Activated CD4-positive, alpha-beta T cell treated with anti-CD3 and anti-CD28 coated beads, Interleukin-2, amount 50 U/mL, for 16 hours (primary cell): ENCODE measurements around the gene FHL5.
"Not testable (repeated sequence)": the region's sequence is repeated elsewhere in the genome, so short reads cannot be mapped to it uniquely, and the experiment has no call there.

Source experiments
- DNase-seq: peaks from one replicate; pipeline ENCODE4 v3.0.0-alpha.2; 2020

Gene FHL5, protein sequence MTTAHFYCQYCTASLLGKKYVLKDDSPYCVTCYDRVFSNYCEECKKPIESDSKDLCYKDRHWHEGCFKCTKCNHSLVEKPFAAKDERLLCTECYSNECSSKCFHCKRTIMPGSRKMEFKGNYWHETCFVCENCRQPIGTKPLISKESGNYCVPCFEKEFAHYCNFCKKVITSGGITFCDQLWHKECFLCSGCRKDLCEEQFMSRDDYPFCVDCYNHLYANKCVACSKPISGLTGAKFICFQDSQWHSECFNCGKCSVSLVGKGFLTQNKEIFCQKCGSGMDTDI

DNA sequence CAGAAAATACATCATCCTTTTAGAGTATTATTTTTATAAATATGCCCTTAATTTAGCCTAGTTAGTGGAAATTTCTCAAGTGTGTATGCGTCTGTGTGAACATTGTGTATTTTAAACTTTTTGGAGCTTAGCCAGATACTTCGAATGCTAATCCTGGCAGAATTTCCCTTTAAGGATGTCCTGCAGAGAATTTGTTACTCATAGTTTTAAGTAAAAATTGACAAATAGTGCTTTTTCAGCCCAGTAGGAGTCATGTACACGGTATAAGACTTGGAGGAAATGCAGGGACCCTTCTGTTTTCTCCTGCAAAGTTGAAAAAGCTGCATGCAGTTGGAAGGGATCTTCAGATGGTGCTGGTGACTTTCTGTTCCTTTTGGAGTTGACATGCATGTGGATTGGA lies at the start of gene FHL5:
Gene FHL5, plus strand, starts transcription at position 243 of the 400 bp plus-strand sequence. CDS start 40,486 bp downstream, outside the sequence.
- DNase-seq = no peak

DNA sequence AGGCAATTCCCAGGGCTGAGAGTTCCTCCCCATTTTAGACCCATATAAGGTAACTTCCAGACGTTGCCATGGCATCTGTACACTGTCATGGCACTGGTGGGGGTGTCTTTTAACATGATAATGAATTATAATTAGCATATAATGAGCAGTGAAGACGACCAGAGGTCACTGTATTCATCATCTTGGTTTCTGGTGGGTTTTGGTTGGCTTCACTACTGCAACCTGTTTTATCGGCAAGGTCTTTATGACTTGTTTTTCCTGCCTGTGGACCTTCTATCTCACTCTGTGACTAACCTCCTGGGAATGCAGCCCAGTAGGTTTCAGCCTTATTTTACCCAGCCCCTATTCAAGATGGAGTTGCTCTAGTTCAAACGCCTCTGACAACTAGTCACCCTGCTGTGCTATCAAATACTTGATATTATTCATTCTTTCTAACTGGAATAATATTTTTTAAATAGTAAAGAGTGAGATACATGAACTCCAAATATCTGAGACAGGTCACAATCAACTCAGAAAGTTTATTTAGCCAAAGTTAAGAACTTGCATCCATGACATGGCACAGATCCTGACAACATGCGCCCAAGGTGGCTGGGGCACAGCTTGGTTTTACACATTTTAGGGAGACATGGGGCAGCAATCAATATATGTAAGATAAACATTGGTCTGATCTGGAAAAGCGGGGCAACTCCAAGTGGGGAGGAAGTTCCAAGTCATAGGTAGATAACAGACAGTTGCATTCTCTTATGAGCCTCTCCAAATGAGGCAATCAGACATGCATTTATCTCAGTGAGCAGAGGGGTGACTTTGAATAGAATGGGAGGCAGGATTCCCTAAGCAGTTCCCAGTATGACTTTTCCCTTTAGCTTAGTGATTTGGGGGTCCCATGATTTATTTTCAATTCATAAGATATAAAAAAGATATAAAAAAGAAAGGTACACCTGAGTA lies 42.5 kb upstream of the FHL5 start:
- no peak for DNase-seq

DNA sequence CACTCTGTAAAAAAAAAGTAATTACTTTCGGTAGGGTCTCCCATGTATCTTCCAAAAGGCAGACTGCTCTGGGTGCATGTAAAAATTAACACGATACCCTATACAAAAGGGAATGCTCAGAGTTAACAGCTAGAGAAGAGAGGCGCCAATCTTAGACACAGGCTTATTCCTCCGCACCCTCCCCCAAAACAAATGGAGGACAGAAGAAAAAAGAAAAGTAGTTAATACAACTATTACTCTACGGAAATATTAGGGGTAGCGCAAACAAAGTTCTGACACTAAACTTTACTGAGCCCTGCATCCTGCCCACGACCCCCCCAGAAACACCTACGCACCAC lies 41.7 kb upstream of the FHL5 start:
- DNase-seq = no peak

DNA sequence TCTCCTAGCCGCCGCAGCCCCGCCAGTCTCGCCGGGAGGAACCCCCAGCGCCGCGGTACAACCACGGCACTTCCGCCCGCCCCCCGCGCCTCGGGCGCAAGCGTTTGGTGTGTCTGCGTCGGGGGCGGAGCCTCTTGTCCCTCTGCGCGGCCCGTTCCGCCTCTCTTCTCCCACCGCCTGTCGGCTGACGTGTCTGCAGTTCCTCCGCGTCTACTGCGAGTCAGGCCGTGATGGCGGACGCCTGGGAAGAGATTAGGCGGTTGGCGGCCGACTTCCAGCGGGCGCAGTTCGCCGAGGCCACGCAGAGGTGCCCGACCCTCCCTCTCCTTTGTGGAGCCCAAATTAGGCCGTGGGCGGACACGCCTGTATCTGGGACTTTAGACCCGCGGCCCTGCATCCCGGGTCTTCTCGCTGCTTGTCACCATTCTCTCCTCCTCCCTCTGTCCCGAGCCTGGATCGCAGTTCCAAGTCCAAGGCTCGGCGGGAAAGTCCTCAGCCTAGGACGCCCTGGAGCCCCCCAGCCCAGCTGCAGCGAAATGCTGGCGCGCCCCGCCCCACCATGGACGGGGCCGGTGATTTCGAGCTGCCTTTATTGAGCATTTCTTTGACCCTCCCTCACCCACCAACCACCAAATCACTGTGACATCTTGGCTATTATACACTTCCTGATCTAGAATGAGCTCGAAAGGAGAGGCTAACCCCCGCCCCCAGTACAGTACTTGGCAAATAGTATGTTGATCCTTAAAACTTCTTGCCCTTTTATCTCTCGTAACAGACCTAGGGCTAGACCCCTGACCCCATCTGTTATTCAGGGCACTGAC lies 41.1 kb upstream of the FHL5 start, which contains the start of gene UFL1:
Gene UFL1, plus strand, starts transcription at position 163 of the 821 bp plus-strand sequence. Its CDS starts 68 bp downstream, at position 231.
- peak; percentile 94 for DNase-seq

DNA sequence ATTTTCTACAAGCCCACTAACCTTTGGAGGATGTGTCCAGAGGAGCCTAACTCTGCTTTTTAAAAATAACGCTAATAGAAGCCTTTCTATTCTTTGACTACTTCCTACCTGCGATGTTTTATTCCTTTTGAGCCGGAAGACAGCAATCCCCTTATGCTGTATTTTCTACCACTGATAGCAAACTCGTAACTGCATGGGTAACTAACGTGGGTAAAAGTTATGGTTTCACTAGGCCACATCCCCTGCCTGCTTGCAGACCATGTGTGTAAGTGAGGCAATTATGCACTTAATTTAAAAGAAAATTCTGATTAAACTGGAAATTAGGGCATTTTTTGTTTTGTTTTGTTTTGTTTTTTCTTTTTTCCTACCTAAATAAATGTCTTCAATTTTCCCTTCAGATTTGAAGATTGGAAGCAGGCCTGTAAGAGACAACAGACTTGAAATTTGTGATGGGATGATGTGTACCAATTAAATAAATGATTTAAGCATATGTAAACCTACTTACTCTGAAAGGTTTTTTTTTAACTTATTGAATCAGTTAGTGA lies 40.4 kb upstream of the FHL5 start:
- DNase-seq = peak; percentile 41

DNA sequence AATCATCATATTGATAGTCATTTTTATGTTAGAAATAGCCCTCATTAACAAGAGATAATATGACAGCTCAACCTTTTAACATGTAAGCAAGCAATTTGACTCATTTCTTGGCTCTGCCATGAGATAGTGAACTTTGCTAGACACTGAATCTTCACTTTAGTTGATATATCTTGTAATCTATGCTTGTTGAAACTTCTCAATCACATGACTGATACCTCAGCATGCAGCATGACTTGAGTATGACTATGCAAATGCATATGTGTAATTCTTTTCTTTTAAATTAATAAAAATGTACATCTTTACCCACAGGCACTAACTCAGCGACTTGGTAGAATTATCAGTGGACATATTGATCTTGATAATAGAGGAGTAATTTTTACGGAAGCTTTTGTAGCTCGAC lies 34.7 kb upstream of the FHL5 start:
- no peak for DNase-seq

DNA sequence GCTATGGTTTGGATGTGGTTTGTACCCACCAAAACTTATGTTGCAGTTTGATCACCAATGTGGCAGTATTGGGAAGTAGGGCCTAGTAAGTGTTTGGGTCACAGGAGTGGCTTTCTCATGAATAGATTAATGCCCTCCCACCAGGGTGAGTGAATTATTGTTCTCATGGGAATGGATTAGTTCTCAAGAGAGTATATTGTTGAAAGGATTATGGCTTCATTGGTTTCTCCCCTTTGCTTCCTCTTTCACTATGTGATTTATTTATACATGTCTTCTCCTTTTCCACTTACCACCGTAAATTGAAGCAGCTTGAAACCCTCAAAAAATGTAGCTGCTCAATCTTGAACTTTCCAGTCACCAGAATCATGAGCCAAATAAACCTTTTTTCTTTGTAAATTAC lies 30.5 kb upstream of the FHL5 start:
- no peak for DNase-seq

DNA sequence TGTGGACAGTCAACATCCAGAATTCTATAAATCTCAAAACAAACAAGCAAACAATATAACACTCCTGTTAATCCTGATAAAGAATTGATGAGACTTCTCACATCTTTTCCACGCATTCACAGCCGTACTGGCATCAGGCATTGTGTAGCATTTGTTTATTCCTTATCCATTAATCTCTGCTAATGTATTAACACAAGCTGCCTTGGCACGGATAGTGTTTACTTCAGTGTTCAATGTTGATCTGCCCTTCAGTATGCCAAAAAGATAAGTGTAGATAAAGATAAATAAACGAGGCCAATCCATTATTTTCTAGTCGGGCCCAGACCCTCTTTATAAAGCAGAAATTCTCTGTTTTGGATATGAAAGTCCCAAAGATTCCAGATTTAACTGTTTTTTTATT lies 25.2 kb upstream of the FHL5 start:
- no peak for DNase-seq

DNA sequence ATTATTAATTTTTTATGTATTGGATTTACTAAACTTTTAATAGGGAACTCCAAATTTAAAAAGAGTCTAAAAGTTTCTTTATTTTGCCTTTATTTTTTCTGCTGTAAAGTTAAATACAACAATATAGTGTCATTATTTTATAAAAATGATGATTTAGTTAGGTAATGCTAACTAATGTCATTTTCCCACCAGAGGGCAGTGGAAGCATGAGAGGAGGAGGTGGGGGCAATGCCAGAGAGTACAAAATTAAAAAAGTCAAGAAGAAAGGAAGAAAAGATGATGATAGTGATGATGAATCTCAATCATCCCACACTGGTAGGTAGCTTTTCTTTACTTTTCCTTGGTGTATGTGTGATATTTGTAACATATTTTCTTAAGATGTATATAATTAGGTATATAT lies 20.2 kb upstream of the FHL5 start:
- peak; percentile 18 for DNase-seq

DNA sequence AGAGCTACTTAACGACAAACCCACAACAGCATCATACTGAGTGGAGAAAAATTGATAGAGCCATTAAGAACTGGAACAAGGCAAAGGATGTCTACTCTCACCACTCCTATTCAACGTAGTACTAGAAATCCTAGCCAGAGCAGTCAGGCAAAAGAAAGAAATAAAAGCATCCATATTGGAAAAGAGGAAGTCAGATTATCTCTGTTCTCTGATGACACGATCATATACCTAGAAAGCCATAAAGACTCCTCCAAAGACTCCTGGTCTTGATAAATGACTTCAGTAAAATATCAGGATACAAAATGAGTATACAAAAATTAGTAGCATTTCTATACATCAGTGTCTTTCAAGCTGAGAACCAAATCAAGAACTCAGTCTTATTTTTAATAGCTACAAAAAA lies 17.0 kb upstream of the FHL5 start:
- no peak for DNase-seq

DNA sequence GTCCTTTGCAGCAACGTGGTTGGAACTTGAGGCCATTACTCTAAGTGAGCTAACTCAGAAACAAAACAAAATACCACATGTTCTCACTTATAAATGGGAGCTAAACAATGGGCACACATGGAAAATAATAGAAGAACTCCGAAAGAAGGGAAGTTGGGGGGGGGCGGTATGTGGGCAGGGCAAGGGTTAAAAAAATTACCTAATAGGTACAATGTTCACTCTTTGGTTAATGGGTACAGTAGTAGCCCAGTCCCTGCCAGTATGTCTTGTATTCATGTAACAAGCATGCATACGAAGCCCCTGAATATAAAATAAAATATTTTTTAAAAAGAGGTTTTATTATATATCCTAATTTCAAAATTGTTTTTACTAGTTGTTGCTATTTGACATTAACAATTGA lies 15.3 kb upstream of the FHL5 start:
- no peak for DNase-seq

DNA sequence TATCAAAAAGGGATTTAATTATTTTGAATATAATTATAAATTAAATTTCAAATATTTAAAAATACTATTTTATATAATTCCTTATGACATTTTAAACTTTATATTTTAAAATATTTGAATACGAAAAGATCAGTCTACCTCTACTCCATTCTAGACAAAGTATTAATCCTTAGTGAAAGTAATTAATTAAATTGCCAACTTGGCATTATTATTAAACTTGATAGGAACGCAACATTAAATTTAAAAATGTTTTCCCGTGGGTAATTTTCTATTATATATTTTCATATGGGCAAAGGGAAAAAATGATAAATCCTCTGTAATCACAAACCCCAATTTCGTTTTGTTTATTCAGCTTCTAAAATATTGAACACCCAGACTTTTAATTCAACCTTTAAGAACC lies 8.4 kb upstream of the FHL5 start:
- no peak for DNase-seq

DNA sequence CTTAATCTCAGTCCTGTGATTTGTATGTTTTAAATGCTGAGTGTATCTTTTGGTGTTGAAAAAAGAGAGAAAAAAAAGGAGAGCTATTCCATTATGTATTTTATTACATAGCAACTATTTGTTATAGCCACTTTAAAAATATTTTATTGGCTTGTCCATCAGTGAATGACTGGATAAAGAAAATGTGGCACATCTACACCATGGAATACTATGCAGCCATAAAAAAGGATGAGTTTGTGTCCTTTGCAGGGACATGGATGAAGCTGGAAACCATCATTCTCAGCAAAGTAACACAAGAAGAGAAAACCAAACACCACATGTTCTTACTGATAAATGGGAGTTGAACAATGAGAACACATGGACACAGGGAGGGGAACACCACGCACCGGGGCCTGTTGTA lies 3.2 kb upstream of the FHL5 start:
- not testable (repeated sequence) for DNase-seq

DNA sequence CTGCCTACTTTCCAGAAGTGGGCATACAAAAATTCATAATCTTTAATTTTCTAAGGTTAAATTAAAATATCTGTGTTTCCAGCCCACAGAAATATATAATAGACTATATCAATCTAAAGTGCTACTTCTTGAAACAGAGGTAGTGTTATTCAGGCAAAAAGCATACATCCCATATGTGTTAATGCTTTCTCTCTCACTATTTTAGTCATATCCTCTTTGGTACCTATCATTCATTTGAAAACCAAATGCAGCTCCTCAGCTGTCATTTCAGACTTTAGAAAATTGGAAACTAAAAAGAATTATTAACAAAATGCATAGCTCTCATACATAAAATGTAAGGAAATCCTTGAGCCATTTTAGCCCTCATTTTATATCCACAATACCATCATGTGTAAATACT lies 925 bp downstream of the FHL5 start:
- peak; percentile 12 for DNase-seq

DNA sequence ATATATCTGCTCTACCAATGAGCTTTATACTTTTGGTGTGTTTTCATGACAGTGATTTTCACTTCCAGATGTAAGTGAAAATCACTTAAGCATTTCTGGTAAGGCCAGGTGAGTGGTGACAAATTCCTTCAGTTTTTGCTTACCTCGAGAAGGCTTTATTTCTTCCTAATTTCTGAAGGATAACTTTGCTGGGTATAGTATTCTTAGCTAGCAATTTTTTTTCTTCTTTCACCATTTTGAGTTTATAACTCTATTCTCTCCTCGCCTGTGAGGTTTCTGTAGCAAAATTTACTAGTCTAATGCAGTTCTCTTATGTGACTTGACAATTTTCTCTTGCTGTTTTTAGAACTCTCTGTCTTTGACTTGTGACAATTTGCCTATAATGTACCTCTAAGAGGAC lies 7.1 kb downstream of the FHL5 start:
- DNase-seq = no peak

DNA sequence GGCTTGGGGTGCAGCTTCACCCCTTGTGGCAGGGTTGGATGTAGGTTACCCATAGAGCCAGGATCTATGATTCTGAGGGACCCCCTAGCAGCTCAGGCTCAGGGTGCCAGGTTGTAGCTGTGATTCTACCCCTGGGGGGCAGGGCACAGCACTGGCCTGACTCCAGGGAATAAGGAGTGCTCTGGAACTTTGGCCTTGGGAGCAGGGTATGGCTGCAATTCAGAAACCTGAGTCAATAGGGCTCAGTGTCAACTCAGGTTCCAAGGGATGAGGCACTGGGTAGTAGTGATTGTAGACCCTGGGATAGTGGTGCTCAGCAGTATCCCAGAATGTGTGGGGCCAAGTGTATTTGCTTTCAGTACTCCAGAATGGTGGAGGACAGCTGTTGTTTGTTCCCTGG lies 8.6 kb downstream of the FHL5 start:
- DNase-seq = no peak

DNA sequence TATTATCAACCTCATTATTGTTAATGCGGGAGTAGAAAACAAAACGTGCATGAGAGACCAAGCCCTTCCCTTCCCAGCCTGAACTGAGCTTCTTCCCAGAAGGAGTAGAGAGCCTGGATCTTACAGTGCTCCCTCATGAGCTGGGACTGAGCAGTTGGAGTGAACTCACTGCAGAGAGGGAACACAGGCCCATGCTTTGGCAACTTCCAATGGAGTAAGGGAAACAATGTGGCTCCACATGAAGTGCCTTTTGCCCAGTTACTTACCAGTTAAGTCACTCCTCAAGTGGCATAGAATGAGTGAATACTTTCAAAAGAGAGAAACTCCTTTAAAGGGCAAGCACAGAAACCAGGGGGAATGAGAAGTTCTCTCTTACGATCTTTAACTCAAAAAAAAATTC lies 12.4 kb downstream of the FHL5 start:
- no peak for DNase-seq

DNA sequence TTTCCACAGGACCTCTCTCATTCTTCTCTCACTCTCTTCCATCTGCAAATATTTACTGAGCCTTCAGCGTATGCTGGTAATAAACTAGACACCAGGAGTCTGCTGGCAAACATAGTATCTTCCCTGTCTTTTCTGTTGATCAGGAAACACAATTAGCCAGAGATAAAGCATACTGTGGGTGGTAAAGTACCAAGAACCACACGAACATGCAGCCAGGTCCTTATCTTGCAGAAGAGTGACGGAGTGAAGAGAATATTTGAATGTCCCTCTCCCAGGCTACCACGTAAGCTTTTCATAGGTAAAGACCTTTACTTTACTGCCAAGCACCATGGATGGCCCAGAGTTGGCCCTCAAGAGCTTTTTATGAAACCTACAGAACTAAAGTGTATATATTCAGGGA lies 13.3 kb downstream of the FHL5 start:
- DNase-seq = no peak

DNA sequence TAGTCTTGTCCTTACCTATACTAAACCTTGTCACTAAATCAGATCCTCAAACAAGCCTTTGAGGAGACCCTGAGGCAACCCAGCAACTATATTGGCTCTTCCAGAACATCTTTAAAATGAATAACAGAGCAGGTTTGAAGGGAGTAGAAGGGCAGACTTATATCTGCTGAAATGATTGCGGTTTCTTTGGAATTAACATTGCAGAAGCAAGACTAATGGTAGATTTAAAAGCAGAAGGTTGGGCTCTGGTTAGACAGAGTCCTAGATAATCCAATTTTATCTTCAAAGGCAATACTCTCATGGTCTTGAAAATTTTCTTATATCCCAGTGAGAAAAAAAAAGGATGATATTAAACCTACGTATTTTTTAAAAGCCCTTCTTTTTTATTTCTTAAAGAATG lies 19.1 kb downstream of the FHL5 start:
- no peak for DNase-seq

DNA sequence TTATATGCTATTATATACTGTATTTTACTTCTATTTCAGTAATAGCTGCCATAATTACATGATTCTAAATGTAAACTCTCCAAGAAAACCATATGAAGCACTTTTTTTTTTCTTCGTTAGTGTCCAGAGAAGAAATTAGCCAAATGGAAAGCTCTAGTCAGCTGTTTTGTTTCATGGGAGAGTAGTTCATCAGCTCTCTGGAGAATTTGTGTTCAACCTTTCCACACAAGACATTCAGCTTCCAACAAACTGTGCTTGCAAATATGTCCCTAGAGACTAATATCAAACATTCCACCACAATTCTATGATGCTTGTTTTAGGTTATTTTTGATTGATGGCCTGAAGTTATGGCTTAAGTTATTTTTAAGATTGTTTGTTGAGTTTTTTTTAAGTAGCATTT lies 19.5 kb downstream of the FHL5 start:
- DNase-seq = no peak

DNA sequence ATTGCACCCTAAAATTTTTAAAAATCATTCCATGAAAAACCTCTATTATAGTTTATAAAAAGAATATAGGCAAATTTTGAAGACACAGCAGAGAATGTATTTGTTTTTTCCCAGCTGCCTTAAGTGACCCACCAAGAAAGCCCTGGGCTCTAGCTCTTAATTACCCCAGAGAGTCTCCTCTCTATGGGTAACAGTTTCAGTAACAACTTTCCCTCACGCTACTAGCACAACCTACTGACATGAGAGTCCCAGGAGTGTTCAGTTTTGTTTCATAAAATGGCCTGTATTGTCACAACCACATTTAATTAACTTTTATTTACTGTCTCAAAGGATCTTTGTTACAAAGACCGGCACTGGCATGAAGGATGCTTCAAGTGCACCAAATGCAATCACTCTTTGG lies 41.5 kb downstream of the FHL5 start:
- no peak for DNase-seq

DNA sequence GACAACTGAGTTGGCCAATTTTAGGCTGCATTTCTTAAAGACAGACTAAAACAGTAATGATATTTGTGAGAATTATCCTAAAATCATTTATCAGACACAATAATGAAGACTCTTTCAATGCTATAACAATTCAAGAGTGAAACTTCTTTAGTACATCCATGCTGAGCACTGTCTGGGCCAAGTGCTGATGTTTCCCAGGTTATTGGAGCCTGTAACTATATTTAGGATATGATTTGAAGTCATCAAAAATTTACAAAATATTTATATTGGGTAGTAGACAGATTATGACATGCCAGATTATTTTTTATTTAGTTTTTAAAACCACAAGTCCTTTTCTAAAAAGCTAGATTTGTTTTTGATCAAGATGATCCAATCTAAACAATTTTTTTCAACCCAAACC lies 45.1 kb downstream of the FHL5 start:
- no peak for DNase-seq

DNA sequence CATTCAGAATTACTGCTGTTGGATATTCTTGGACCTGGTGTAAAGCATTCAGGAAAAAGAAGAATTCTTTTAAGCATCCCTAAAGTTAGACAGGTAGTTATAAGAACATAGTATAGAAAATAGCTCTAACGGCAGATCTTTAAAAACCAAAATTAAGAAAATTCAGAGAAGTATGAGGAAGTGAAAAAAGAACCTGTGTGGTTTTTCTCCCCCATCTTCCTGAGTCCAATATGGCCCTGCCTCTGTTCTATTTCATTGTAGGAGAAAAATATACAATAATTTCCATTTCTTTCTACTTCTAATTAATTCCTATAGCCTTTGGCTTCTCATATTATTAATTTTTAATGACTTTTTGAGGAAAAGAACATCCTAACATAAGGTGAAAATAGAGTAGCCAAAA lies 47.1 kb downstream of the FHL5 start:
- DNase-seq = no peak
